IMR-90 (cell line): ENCODE measurements around the gene CCDC142. TPM values are rescaled to one million over a fixed set of nuclear protein-coding genes. Genes with fewer than 3 reads are reported as not detected.

ENCODE experiments used
- ATAC-seq: fragments of 200-7000 bp; cut with Tn5 transposase; 2 replicates; pipeline ENCODE4 v1.9.1; 2020; ENCODE audit warnings: low read depth, mild to moderate bottlenecking, moderate library complexity
- BruUV-seq: library from RNA; stranded (reverse); fragments of 400-500 nt; replicated peaks from 2 replicates; lab custom pipeline; 2021; lab: Mats Ljungman, UMichigan
- CTCF ChIA-PET: fragments of 300-600 bp; formaldehyde crosslinking; extraction: SDS; loops from one replicate; lab custom pipeline; 2021; ENCODE audit warnings: antibody characterized with exemption; lab: Yijun Ruan, JAX
- POLR2A ChIA-PET: fragments of 300-600 bp; sonication (Branson Sonifier 250); formaldehyde crosslinking; loops from one replicate; lab custom pipeline; 2022; ENCODE audit warnings: antibody characterized with exemption; ENCODE audit not compliant: unreplicated experiment; lab: Charles Lee
- DNase-seq: peaks from one replicate; pipeline ENCODE4 v3.0.0; 2013
- H2AFZ ChIP-seq: replicated peaks from 2 replicates; pipeline ENCODE3; 2013; ENCODE audit warnings: low read length, mild to moderate bottlenecking; ENCODE audit not compliant: poor library complexity
- H2AK5ac ChIP-seq: 2 replicates; pipeline ENCODE4 v1.6.1; 2013; ENCODE audit warnings: low read depth, low read length, inconsistent platforms
- H2AK9ac ChIP-seq: replicated peaks from 2 replicates; pipeline ENCODE3; 2013; ENCODE audit warnings: mild to moderate bottlenecking, low read depth, low read length, moderate library complexity; ENCODE audit not compliant: poor library complexity
- H2BK120ac ChIP-seq: 2 replicates; pipeline ENCODE4 v1.6.1; 2013; ENCODE audit warnings: low read depth, low read length, inconsistent platforms
- H2BK15ac ChIP-seq: 3 replicates; pipeline ENCODE4 v1.6.1; 2013; ENCODE audit warnings: low read depth, low read length, inconsistent platforms
- H2BK20ac ChIP-seq: 2 replicates; pipeline ENCODE4 v1.6.1; 2013; ENCODE audit warnings: low read depth, mild to moderate bottlenecking, inconsistent platforms, low read length, moderate library complexity
- H2BK5ac ChIP-seq: 2 replicates; pipeline ENCODE4 v1.6.1; 2013; ENCODE audit warnings: mild to moderate bottlenecking, low read depth, low read length, inconsistent platforms; ENCODE audit not compliant: poor library complexity, severe bottlenecking
- H3K14ac ChIP-seq: replicated peaks from 2 replicates; pipeline ENCODE4 v1.6.1; 2013; ENCODE audit warnings: low read depth, low read length, inconsistent platforms
- H3K18ac ChIP-seq: 2 replicates; pipeline ENCODE4 v1.6.1; 2013; ENCODE audit warnings: low read depth, low read length, control low read depth
- H3K23ac ChIP-seq: 2 replicates; pipeline ENCODE4 v1.6.1; 2013; ENCODE audit warnings: low read depth, low read length, inconsistent platforms
- H3K27ac ChIP-seq: 2 replicates; pipeline ENCODE4 v1.5.1; 2013; ENCODE audit warnings: mild to moderate bottlenecking, control low read depth, low read length; ENCODE audit not compliant: insufficient read depth
- H3K27me3 ChIP-seq: 2 replicates; pipeline ENCODE4 v1.6.1; 2013; ENCODE audit warnings: low read length; ENCODE audit not compliant: control insufficient read depth, insufficient read depth
- H3K36me3 ChIP-seq: 2 replicates; pipeline ENCODE4 v1.6.1; 2013; ENCODE audit warnings: low read length, mixed read lengths; ENCODE audit not compliant: control insufficient read depth, insufficient read depth
- H3K4ac ChIP-seq: 2 replicates; pipeline ENCODE4 v1.6.1; 2013; ENCODE audit warnings: low read depth, low read length, inconsistent platforms
- H3K4me1 ChIP-seq: 2 replicates; pipeline ENCODE4 v1.6.1; 2013; ENCODE audit warnings: low read length, mixed read lengths; ENCODE audit not compliant: control insufficient read depth, insufficient read depth
- H3K4me2 ChIP-seq: 2 replicates; pipeline ENCODE4 v1.6.1; 2013; ENCODE audit warnings: low read depth, mild to moderate bottlenecking, control low read depth, low read length, moderate library complexity
- H3K4me3 ChIP-seq: 2 replicates; pipeline ENCODE4 v1.5.1; 2013; ENCODE audit warnings: low read depth, mild to moderate bottlenecking, control low read depth, low read length, moderate library complexity; ENCODE audit not compliant: insufficient read depth
- H3K56ac ChIP-seq: 2 replicates; pipeline ENCODE4 v1.6.1; 2013; ENCODE audit warnings: low read length, inconsistent platforms; ENCODE audit not compliant: insufficient read depth; ENCODE audit errors: extremely low read depth
- H3K79me1 ChIP-seq, 2 experiments: 2 replicates each; pipeline ENCODE4 v1.6.1; 2013; ENCODE audit warnings: low read length in 2 of 2, inconsistent platforms in 1 of 2, low read depth in 1 of 2
- H3K9ac ChIP-seq: 2 replicates; pipeline ENCODE4 v1.6.1; 2013; ENCODE audit warnings: low read depth, low read length, control low read depth
- H3K9me1 ChIP-seq: 2 replicates; pipeline ENCODE4 v1.6.1; 2013; ENCODE audit warnings: low read length, inconsistent platforms; ENCODE audit not compliant: insufficient read depth
- H3K9me3 ChIP-seq: 2 replicates; pipeline ENCODE4 v1.6.1; 2013; ENCODE audit warnings: low read length; ENCODE audit not compliant: control insufficient read depth, insufficient read depth
- H4K20me1 ChIP-seq: 2 replicates; pipeline ENCODE4 v1.6.1; 2013; ENCODE audit warnings: low read length, inconsistent platforms; ENCODE audit not compliant: insufficient read depth
- H4K5ac ChIP-seq: 2 replicates; pipeline ENCODE4 v1.6.1; 2013; ENCODE audit warnings: mild to moderate bottlenecking, low read depth, low read length, control low read depth
- H4K8ac ChIP-seq, 2 experiments: 2 replicates each; pipeline ENCODE4 v1.6.1; 2013; ENCODE audit warnings: low read depth in 2 of 2, low read length in 2 of 2, control low read depth in 1 of 2, inconsistent platforms in 1 of 2
- H4K91ac ChIP-seq: 2 replicates; pipeline ENCODE4 v1.6.1; 2013; ENCODE audit warnings: low read depth, low read length, inconsistent platforms; ENCODE audit not compliant: insufficient read depth
- BHLHE40 ChIP-seq: fragments of 150-350 bp; IDR thresholded peaks from 2 replicates; pipeline ENCODE4 v1.6.1; 2016; ENCODE audit warnings: mild to moderate bottlenecking, low read depth, low read length
- CEBPB ChIP-seq: IDR thresholded peaks from 2 replicates; pipeline ENCODE4 v1.6.1; 2012; ENCODE audit warnings: low read depth, low read length, improper control_type of control experiment
- FOS ChIP-seq: fragments of 150-350 bp; IDR thresholded peaks from 2 replicates; pipeline ENCODE4 v1.6.1; 2016; ENCODE audit warnings: low read depth, low read length
- MAFK ChIP-seq: IDR thresholded peaks from 2 replicates; pipeline ENCODE4 v1.6.1; 2012; ENCODE audit warnings: low read depth, low read length, improper control_type of control experiment
- MAZ ChIP-seq: IDR thresholded peaks from 2 replicates; pipeline ENCODE4 v1.6.1; 2012; ENCODE audit warnings: low read depth, mild to moderate bottlenecking, low read length, improper control_type of control experiment, moderate library complexity, borderline replicate concordance
- MXI1 ChIP-seq: IDR thresholded peaks from 2 replicates; pipeline ENCODE4 v1.6.1; 2012; ENCODE audit warnings: low read depth, mild to moderate bottlenecking, low read length, moderate library complexity, borderline replicate concordance
- NFE2L2 ChIP-seq: fragments of 150-350 bp; IDR thresholded peaks from 2 replicates; pipeline ENCODE4 v1.6.1; 2016; ENCODE audit warnings: low read depth, mild to moderate bottlenecking, low read length
- POLR2A ChIP-seq: IDR thresholded peaks from 2 replicates; pipeline ENCODE4 v1.6.1; 2012; ENCODE audit warnings: mild to moderate bottlenecking, low read depth, low read length
- RAD21 ChIP-seq: IDR thresholded peaks from 2 replicates; pipeline ENCODE4 v1.6.1; 2012; ENCODE audit warnings: low read length, improper control_type of control experiment
- RFX5 ChIP-seq: IDR thresholded peaks from 2 replicates; pipeline ENCODE4 v1.8.0; 2012; ENCODE audit warnings: low read depth, mild to moderate bottlenecking, low read length, moderate library complexity
- SMC3 ChIP-seq: fragments of 150-350 bp; IDR thresholded peaks from 2 replicates; pipeline ENCODE4 v1.6.1; 2016; ENCODE audit warnings: low read depth, mild to moderate bottlenecking, antibody characterized with exemption, low read length, moderate library complexity
- WGBS, 2 experiments: methylation state at CpG; one replicate each; pipeline versions ENCODE4 v1.1.5 to v1.1.7; 2013; ENCODE audit warnings: missing lambda C conversion rate in 2 of 2; ENCODE audit not compliant: insufficient read length in 1 of 2; ENCODE audit errors: extremely low coverage in 2 of 2; 5-methylcytosine and 5-hydroxymethylcytosine counted together
- dilution Hi-C: fragments of 300-500 bp; cut with HindIII; formaldehyde crosslinking; loops from one replicate; pipeline ENCODE4 v1.14.3; 2018; ENCODE audit warnings: low sequenced_read_pairs; ENCODE audit not compliant: unreplicated experiment
- in situ Hi-C: fragments of 300-500 bp; cut with MboI; formaldehyde crosslinking; loops from 3 replicates; pipeline ENCODE4 v1.14.3; 2019; ENCODE audit warnings: low sequenced_read_pairs, inconsistent platforms, mixed read lengths
- intact Hi-C: fragments of 100-400 bp; cut with micrococcal nuclease; formaldehyde crosslinking; loops from 2 replicates; pipeline ENCODE4 v1.10.0; 2022
- polyA plus RNA-seq, 3 experiments: library from polyadenylated mRNA; depleted of rRNA; stranded (reverse); fragments of >200 nt; gene quantifications; 2 replicates each; pipeline ENCODE4 v1.2.3, GENCODE V29; 2012; ENCODE audit warnings: low replicate concordance in 1 of 3
- total RNA-seq: library from RNA; depleted of rRNA; stranded (reverse); fragments of >200 nt; gene quantifications from 2 replicates; pipeline ENCODE4 v1.2.3, GENCODE V29; 2012
- TF ChIP-seq, protein P1 (sequence below): conservative IDR thresholded peaks from 2 replicates; pipeline ENCODE4 v1.5.1; 2012; ENCODE audit warnings: mild to moderate bottlenecking, low read depth, low read length, improper control_type of control experiment
- TF ChIP-seq, protein P2 (sequence below): fragments of 150-350 bp; IDR thresholded peaks from 2 replicates; pipeline ENCODE4 v1.6.1; 2017; ENCODE audit warnings: mild to moderate bottlenecking, antibody characterized with exemption, low read length, low read depth

The CCDC142 gene
- total and polyA plus RNA-seq, 2 of the 4 experiments (the other 2 are of a cell fraction) = 8.4 to 14.0 TPM

DNA sequence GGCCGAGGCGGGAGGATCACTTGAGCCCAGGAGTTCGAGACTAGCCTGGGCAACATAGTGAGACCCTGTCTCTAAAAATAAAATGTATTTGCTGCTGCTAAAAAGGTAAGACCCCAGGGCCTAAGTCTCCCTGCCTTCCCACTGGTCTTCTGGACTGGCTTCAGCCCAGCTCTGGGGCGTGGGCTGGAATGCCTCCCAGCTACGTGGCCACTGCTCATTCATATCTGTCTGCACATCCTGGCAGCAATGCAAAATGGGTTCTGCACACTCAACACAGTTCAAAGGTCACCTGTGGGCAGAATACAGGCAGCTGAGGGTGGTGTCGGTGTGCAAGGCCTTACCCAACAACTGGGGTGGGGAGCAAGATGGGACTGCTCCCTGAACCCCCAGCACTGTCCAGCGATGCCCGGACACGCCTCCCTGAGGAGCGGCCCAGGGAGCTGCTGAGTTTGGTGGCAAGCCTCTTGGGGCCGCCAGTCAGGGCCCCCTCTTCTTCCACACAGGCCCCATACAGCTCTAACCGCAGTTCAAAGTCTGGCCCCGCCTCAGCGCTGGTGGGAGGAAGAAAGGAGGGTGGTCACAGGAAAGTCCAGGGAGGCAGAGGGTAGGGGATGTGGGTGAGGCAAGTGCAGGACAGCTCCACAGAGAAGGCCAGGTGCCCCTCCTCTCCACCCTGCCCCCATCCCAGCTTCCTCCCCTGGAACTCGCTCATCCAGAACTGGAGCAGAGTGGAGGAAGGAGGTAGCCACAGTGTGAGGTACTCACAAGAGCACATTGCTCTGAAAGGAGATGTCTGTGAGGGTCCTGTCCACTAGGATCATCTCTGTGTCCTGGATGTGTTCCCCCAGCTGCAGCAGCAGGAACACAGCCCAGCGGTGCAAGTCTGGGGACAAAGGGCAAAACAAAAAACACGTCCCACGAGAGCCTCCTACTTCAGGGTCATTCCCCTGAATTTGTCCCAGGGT, 53.0 kb downstream of the CCDC142 start:
- peaks cover under 1% of the 10 kb centered on the region; the same call in 1 of the 2 replicates for H3K9me1 ChIP-seq
- intact Hi-C loops (no loop called here), dilution Hi-C loops (no loop called here), in situ Hi-C loops (no loop called here)
- H3K27me3 ChIP-seq = no peaks in the 10 kb centered on the region
- no peak overlapping the region for H3K18ac ChIP-seq
- no peak overlapping the region for H3K9ac ChIP-seq
- no peak overlapping the region for H4K5ac ChIP-seq
- no peak overlapping the region for H2AK9ac ChIP-seq
- no peak overlapping the region for H2AFZ ChIP-seq
- no peak overlapping the region for H2BK5ac ChIP-seq
- no peak overlapping the region for H3K4ac ChIP-seq
- H3K4me2 ChIP-seq = no peak overlapping the region
- no peak overlapping the region for H3K56ac ChIP-seq
- H4K8ac ChIP-seq = no peak overlapping the region
- TF ChIP-seq BHLHE40 = no peak
- TF ChIP-seq, protein P1, sequence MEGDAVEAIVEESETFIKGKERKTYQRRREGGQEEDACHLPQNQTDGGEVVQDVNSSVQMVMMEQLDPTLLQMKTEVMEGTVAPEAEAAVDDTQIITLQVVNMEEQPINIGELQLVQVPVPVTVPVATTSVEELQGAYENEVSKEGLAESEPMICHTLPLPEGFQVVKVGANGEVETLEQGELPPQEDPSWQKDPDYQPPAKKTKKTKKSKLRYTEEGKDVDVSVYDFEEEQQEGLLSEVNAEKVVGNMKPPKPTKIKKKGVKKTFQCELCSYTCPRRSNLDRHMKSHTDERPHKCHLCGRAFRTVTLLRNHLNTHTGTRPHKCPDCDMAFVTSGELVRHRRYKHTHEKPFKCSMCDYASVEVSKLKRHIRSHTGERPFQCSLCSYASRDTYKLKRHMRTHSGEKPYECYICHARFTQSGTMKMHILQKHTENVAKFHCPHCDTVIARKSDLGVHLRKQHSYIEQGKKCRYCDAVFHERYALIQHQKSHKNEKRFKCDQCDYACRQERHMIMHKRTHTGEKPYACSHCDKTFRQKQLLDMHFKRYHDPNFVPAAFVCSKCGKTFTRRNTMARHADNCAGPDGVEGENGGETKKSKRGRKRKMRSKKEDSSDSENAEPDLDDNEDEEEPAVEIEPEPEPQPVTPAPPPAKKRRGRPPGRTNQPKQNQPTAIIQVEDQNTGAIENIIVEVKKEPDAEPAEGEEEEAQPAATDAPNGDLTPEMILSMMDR = no peak
- no peak for TF ChIP-seq RAD21
- no peak for TF ChIP-seq RFX5
- TF ChIP-seq, protein P2, sequence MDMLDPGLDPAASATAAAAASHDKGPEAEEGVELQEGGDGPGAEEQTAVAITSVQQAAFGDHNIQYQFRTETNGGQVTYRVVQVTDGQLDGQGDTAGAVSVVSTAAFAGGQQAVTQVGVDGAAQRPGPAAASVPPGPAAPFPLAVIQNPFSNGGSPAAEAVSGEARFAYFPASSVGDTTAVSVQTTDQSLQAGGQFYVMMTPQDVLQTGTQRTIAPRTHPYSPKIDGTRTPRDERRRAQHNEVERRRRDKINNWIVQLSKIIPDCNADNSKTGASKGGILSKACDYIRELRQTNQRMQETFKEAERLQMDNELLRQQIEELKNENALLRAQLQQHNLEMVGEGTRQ = no peak
- no peak for TF ChIP-seq FOS
- TF ChIP-seq POLR2A = no peak
- TF ChIP-seq NFE2L2 = no peak
- no peak for TF ChIP-seq SMC3
- no peak for TF ChIP-seq MAFK
- TF ChIP-seq MAZ = no peak
- no peak for TF ChIP-seq CEBPB
- TF ChIP-seq MXI1 = no peak
- 84% methylated on average over 11 of the region's 18 CpGs; no CpG with 5 or more reads in 1 of the 2 experiments for WGBS, 2 experiments
- no peak overlapping the region for H3K14ac ChIP-seq
- no peak for DNase-seq
- ATAC-seq = no peak; the same call in 1 of the 2 replicates
- CTCF ChIA-PET = no interaction called here
- H3K27ac ChIP-seq = no peak overlapping the region
- H4K20me1 ChIP-seq = 0 out of 2 replicates have a peak, but pooled peaks cover 3% of the 10 kb centered on the region
- H2AK5ac ChIP-seq = no peak overlapping the region
- no peak overlapping the region for H2BK120ac ChIP-seq
- no peak overlapping the region for H2BK15ac ChIP-seq
- H3K23ac ChIP-seq = no peak overlapping the region
- no peaks in the 10 kb centered on the region for H3K4me1 ChIP-seq
- POLR2A ChIA-PET = no interaction called here
- H3K36me3 ChIP-seq = peaks cover 67% of the 10 kb centered on the region
- no peak overlapping the region for H2BK20ac ChIP-seq
- no peak overlapping the region for H3K4me3 ChIP-seq
- H3K79me1 ChIP-seq = peaks cover 0 to 5% of the 10 kb centered on the region in 2 experiments; a peak in 2 of 4 replicates
- H3K9me3 ChIP-seq = no peaks in the 10 kb centered on the region
- no peak overlapping the region for H4K91ac ChIP-seq
- BruUV-seq = no TSS peak
